ENCODE data around the gene DECR2. TPM values are rescaled to one million over a fixed set of nuclear protein-coding genes. Genes with fewer than 3 reads are reported as not detected.
A peak's percentile ranks its signal among the peaks of the same experiment; 100 is the strongest.

The DECR2 gene
- total RNA-seq, 1 experiment from 2014 or later: 17.1 TPM

GRCh38 chr16:360698-361336, 40.9 kb upstream of the DECR2 start:
- no peaks in the 10 kb centered on the region for H3K79me2 ChIP-seq (ENCODE audit: insufficient read depth, low read length)
- H3K4me2 ChIP-seq (ENCODE audit: low read length): no peak overlapping the region
- H3K27me3 ChIP-seq (ENCODE audit: insufficient read depth, low read length): no peaks in the 10 kb centered on the region
- ChIA-PET POLR2A (no interaction called here), RAD21 (ENCODE audit: low non-redundant PET in 1 of 2, low total read pairs in 2 of 2, uncharacterized antibody in 2 of 2, unreplicated experiment in 2 of 2) (no interaction called here), CTCF (interaction anchor here (1.8 to 2.2 kb wide), 3 partner anchors 254 to 295 kb away, joined by 9 to 21 read pairs (median 12); no protein-coding TSS in a partner anchor)
- DNase-seq (ENCODE audit: low read depth, low spot score) (no peak), ATAC-seq (no peak)
- H2AFZ ChIP-seq (ENCODE audit: low read depth, low read length, poor library complexity, severe bottlenecking): no peak overlapping the region
- no peak overlapping the region for H3K27ac ChIP-seq (ENCODE audit: low read depth, low read length)
- H3K36me3 ChIP-seq (ENCODE audit: control insufficient read depth in 1 of 2, insufficient read depth in 2 of 2, low read length in 2 of 2): no peaks in the 10 kb centered on the region
- intact Hi-C loops (cut with micrococcal nuclease): no loop called here
- TF ChIP-seq ZNF274 (IDR thresholded peaks at IDR 0.05; ENCODE audit: low read depth, low read length) (no peak), EZH2phosphoT487 (IDR thresholded peaks at IDR 0.05; ENCODE audit: borderline replicate concordance) (no peak), POLR2A (IDR thresholded peaks at IDR 0.05; ENCODE audit: borderline replicate concordance, extremely low read depth, insufficient read depth, insufficient read length) (no peak), SP1 (IDR thresholded peaks at IDR 0.05; ENCODE audit: low read depth) (no peak)
- no peak overlapping the region for H3K4me3 ChIP-seq (replicated peaks in 1 of 2; ENCODE audit: low read depth in 1 of 2, low read length in 2 of 2)
- no TSS peak for BruUV-seq (replicated peaks)
- H3K9me2 ChIP-seq (ENCODE audit: insufficient read depth): no peaks in the 10 kb centered on the region
- H3K9ac ChIP-seq (ENCODE audit: low read length): no peak overlapping the region
- no peaks in the 10 kb centered on the region for H3K9me3 ChIP-seq (ENCODE audit: control insufficient read depth in 1 of 2, insufficient read depth in 1 of 2, low read depth in 1 of 2, low read length in 2 of 2)
- H4K20me1 ChIP-seq (ENCODE audit: insufficient read depth): no peaks in the 10 kb centered on the region
- H3K4me1 ChIP-seq (ENCODE audit: control insufficient read depth in 1 of 2, insufficient read depth in 2 of 2, low read length in 2 of 2): no peaks in the 10 kb centered on the region

GRCh38 chr16:361341-361871, 40.3 kb upstream of the DECR2 start:
- peak overlapping the region; percentile 22; the same call in 1 of the 2 replicates for H3K27ac ChIP-seq (ENCODE audit: low read depth, low read length)
- no peaks in the 10 kb centered on the region for H3K27me3 ChIP-seq (ENCODE audit: insufficient read depth, low read length)
- ATAC-seq (no peak), DNase-seq (ENCODE audit: low read depth, low spot score) (no peak)
- no peaks in the 10 kb centered on the region for H4K20me1 ChIP-seq (ENCODE audit: insufficient read depth)
- H3K9me2 ChIP-seq (ENCODE audit: insufficient read depth): no peaks in the 10 kb centered on the region
- RAD21 ChIA-PET (ENCODE audit: low non-redundant PET in 1 of 2, low total read pairs in 2 of 2, uncharacterized antibody in 2 of 2, unreplicated experiment in 2 of 2): interaction anchor here (0.8 to 1.5 kb wide), 3 partner anchors 9 to 254 kb away, joined by 3 to 6 read pairs (median 4); partner anchors contain the start of gene AXIN1 (in 1 of the 2)
- no peak overlapping the region for H3K4me3 ChIP-seq (replicated peaks in 1 of 2; ENCODE audit: low read depth in 1 of 2, low read length in 2 of 2)
- POLR2A ChIA-PET: no interaction called here
- no peaks in the 10 kb centered on the region for H3K4me1 ChIP-seq (ENCODE audit: control insufficient read depth in 1 of 2, insufficient read depth in 2 of 2, low read length in 2 of 2)
- no peak overlapping the region for H3K4me2 ChIP-seq (ENCODE audit: low read length)
- H3K9me3 ChIP-seq (ENCODE audit: control insufficient read depth in 1 of 2, insufficient read depth in 1 of 2, low read depth in 1 of 2, low read length in 2 of 2): no peaks in the 10 kb centered on the region
- CTCF ChIA-PET: interaction anchor here (0.8 to 2.2 kb wide), 4 partner anchors 9 to 295 kb away, joined by 3 to 21 read pairs (median 10); partner anchors contain the start of gene MRPL28
- H3K9ac ChIP-seq (ENCODE audit: low read length): no peak overlapping the region
- H3K36me3 ChIP-seq (ENCODE audit: control insufficient read depth in 1 of 2, insufficient read depth in 2 of 2, low read length in 2 of 2): no peaks in the 10 kb centered on the region
- no peak overlapping the region for H2AFZ ChIP-seq (ENCODE audit: low read depth, low read length, poor library complexity, severe bottlenecking)
- intact Hi-C loops (cut with micrococcal nuclease): no loop called here
- no peaks in the 10 kb centered on the region for H3K79me2 ChIP-seq (ENCODE audit: insufficient read depth, low read length)
- BruUV-seq (replicated peaks): no TSS peak
- TF ChIP-seq ZBTB33 (IDR thresholded peaks at IDR 0.05; ENCODE audit: extremely low read depth, insufficient replicate concordance, low read length) (no peak), EZH2 (IDR thresholded peaks at IDR 0.05) (no peak), CTCF (IDR thresholded peaks at IDR 0.05 in 2 of 3, conservative IDR thresholded peaks at IDR 0.05 in 1 of 3; ENCODE audit: borderline replicate concordance in 1 of 3, insufficient read depth in 1 of 3, low read depth in 2 of 3, low read length in 2 of 3) (no peak), ELF1 (IDR thresholded peaks at IDR 0.05; ENCODE audit: borderline replicate concordance, low read depth) (no peak), SRF (IDR thresholded peaks at IDR 0.05; ENCODE audit: low read depth) (no peak), TCF7L2 (IDR thresholded peaks at IDR 0.05; ENCODE audit: borderline replicate concordance, extremely low read depth, insufficient read depth, insufficient read length) (no peak), ZFX (IDR thresholded peaks at IDR 0.05) (no peak), POLR2A (IDR thresholded peaks at IDR 0.05; ENCODE audit: borderline replicate concordance, extremely low read depth, insufficient read depth, insufficient read length) (no peak), SIN3A (IDR thresholded peaks at IDR 0.05; ENCODE audit: low read depth) (no peak), ATF3 (IDR thresholded peaks at IDR 0.05) (no peak), YY1 (IDR thresholded peaks at IDR 0.05; ENCODE audit: extremely low read depth, insufficient replicate concordance, low read depth, low read length) (no peak), MAX (IDR thresholded peaks at IDR 0.05) (no peak)
